Gastrocnemius medialis (tissue), 4 donors: ENCODE results near the gene ZBTB20.

Source experiments
- POLR2A ChIP-seq, 2 donors: fragments of 450-650 bp; IDR thresholded peaks; one replicate each; pipeline ENCODE4 v1.6.1; 2017; ENCODE audit warnings: antibody characterized with exemption in 2 of 2, mild to moderate bottlenecking in 2 of 2, moderate library complexity in 2 of 2
- TF ChIP-seq, protein P1 (sequence below), 5 experiments: fragments of 450-650 bp in 3 of 5; fragments of 200-600 bp in 2 of 5; sonication (generic) in 2 of 5; IDR thresholded peaks in 4 of 5; conservative IDR thresholded peaks in 1 of 5; 1 replicate in 4 of 5; 2 replicates in 1 of 5; pipeline ENCODE4 v1.5.1; 2016 to 2019; ENCODE audit warnings: antibody characterized with exemption in 5 of 5, mild to moderate bottlenecking in 3 of 5, moderate library complexity in 3 of 5

- TF ChIP-seq, protein P1, sequence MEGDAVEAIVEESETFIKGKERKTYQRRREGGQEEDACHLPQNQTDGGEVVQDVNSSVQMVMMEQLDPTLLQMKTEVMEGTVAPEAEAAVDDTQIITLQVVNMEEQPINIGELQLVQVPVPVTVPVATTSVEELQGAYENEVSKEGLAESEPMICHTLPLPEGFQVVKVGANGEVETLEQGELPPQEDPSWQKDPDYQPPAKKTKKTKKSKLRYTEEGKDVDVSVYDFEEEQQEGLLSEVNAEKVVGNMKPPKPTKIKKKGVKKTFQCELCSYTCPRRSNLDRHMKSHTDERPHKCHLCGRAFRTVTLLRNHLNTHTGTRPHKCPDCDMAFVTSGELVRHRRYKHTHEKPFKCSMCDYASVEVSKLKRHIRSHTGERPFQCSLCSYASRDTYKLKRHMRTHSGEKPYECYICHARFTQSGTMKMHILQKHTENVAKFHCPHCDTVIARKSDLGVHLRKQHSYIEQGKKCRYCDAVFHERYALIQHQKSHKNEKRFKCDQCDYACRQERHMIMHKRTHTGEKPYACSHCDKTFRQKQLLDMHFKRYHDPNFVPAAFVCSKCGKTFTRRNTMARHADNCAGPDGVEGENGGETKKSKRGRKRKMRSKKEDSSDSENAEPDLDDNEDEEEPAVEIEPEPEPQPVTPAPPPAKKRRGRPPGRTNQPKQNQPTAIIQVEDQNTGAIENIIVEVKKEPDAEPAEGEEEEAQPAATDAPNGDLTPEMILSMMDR (IDR thresholded peaks at IDR 0.05 in 4 of 5, conservative IDR thresholded peaks at IDR 0.05 in 1 of 5) = no peak
- no peak for TF ChIP-seq POLR2A (IDR thresholded peaks at IDR 0.05)
Measured at GRCh38 chr3:114318295-114318694, 828.8 kb downstream of the ZBTB20 start.
